ENCODE results near the gene LMBRD2.

GRCh38 chr5:36146390-36146789 is 5.3 kb downstream of the LMBRD2 start:
- TF ChIP-seq CTCF (IDR thresholded peaks at IDR 0.05) (no peak), POLR2A (IDR thresholded peaks at IDR 0.05) (no peak), EP300 (IDR thresholded peaks at IDR 0.05) (no peak)

Measured in sigmoid colon (tissue), 4 donors.